ENCODE results near the gene MYRF. TPM values are rescaled to one million over a fixed set of nuclear protein-coding genes. Genes with fewer than 3 reads are reported as not detected.

MYRF gene
- total and polyA plus RNA-seq, 2 of the 13 experiments (the other 11 are each of a cell fraction or from before 2014, with no cell fraction given): 10.2 to 25.9 TPM

DNA sequence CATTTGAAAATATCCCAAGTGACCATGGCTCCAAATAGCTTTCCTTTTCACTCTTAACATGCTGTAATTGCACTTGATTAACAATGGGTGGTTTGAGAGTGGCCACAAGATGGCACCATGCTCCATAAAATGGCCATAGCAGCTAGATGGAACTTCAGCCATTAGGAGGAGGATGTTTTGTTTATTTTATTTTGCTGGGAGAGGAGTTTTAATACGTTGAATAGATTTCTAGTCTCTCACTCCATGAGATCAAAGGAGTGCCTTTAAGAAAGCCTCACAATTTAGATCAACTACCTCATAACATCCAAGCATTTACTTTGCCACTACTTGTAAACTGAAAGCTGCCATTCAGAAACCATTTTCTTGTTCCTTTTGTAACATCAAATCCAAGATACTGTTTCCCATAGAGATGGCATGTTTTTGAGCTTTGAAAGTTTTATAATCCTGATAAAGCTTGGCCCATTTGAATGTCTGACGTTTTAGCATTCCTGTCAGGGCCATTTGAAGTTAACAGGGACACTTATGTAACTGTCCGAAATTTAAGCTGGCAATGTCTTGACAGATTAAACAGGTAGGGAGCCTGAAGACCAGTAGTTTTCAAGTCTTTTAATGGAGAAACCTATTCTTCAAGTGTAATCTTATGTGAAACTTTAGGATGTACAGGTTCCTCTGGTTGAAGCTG, 45.0 kb downstream of the MYRF start (continued):
- TF ChIP-seq, protein P1, sequence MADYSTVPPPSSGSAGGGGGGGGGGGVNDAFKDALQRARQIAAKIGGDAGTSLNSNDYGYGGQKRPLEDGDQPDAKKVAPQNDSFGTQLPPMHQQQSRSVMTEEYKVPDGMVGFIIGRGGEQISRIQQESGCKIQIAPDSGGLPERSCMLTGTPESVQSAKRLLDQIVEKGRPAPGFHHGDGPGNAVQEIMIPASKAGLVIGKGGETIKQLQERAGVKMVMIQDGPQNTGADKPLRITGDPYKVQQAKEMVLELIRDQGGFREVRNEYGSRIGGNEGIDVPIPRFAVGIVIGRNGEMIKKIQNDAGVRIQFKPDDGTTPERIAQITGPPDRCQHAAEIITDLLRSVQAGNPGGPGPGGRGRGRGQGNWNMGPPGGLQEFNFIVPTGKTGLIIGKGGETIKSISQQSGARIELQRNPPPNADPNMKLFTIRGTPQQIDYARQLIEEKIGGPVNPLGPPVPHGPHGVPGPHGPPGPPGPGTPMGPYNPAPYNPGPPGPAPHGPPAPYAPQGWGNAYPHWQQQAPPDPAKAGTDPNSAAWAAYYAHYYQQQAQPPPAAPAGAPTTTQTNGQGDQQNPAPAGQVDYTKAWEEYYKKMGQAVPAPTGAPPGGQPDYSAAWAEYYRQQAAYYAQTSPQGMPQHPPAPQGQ (CRISPR knock-in tag; IDR thresholded peaks at IDR 0.05; ENCODE audit: borderline replicate concordance): no peak
- peak; percentile 56 for TF ChIP-seq POLR2AphosphoS5 (IDR thresholded peaks at IDR 0.05; ENCODE audit: low read depth, low read length)
- TF ChIP-seq ZNF614 (CRISPR knock-in tag; IDR thresholded peaks at IDR 0.05; ENCODE audit: borderline replicate concordance): 0 out of 2 replicates have a peak, but pooled peaks have one; percentile 18
- TF ChIP-seq DNMT1 (CRISPR knock-in tag; IDR thresholded peaks at IDR 0.05): no peak
- TF ChIP-seq, protein P2, sequence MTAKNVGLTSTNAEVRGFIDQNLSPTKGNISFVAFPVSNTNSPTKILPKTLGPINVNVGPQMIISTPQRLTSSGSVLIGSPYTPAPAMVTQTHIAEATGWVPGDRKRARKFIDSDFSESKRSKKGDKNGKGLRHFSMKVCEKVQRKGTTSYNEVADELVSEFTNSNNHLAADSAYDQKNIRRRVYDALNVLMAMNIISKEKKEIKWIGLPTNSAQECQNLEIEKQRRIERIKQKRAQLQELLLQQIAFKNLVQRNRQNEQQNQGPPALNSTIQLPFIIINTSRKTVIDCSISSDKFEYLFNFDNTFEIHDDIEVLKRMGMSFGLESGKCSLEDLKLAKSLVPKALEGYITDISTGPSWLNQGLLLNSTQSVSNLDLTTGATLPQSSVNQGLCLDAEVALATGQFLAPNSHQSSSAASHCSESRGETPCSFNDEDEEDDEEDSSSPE (CRISPR knock-in tag; IDR thresholded peaks at IDR 0.05): no peak
- TF ChIP-seq, protein P3, sequence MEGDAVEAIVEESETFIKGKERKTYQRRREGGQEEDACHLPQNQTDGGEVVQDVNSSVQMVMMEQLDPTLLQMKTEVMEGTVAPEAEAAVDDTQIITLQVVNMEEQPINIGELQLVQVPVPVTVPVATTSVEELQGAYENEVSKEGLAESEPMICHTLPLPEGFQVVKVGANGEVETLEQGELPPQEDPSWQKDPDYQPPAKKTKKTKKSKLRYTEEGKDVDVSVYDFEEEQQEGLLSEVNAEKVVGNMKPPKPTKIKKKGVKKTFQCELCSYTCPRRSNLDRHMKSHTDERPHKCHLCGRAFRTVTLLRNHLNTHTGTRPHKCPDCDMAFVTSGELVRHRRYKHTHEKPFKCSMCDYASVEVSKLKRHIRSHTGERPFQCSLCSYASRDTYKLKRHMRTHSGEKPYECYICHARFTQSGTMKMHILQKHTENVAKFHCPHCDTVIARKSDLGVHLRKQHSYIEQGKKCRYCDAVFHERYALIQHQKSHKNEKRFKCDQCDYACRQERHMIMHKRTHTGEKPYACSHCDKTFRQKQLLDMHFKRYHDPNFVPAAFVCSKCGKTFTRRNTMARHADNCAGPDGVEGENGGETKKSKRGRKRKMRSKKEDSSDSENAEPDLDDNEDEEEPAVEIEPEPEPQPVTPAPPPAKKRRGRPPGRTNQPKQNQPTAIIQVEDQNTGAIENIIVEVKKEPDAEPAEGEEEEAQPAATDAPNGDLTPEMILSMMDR (CRISPR knock-in tag; IDR thresholded peaks at IDR 0.05): peak; percentile 87
- TF ChIP-seq SAFB2 (CRISPR knock-in tag; IDR thresholded peaks at IDR 0.05; ENCODE audit: borderline replicate concordance, low read depth): no peak
- peak; percentile 78 for TF ChIP-seq MIXL1 (CRISPR knock-in tag; IDR thresholded peaks at IDR 0.05)
- TF ChIP-seq RBFOX2 (IDR thresholded peaks at IDR 0.05; ENCODE audit: low read depth, low read length): peak; percentile 45; the same call in 1 of the 2 replicates
- peak; percentile 28; the same call in 1 of the 2 replicates for TF ChIP-seq FOXJ3 (CRISPR knock-in tag; IDR thresholded peaks at IDR 0.05; ENCODE audit: borderline replicate concordance)

All from HepG2 (cell line).